Measurements from ENCODE around the gene IL34.
A peak's percentile ranks its signal among the peaks of the same experiment; 100 is the strongest.

The IL34 gene

GRCh38 chr16:70689970-70690891 is 43.9 kb downstream of the IL34 start:
- Histone ChIP-seq H3K4me3 (ENCODE audit: low read depth, low read length) (no peak overlapping the region), H3K79me2 (peaks cover 1% of the 10 kb centered on the region), H2AFZ (no peak overlapping the region), H3K27ac (no peak overlapping the region), H3K9ac (no peak overlapping the region), H3K4me2 (ENCODE audit: low read length) (no peak overlapping the region), H3K4me1 (peaks cover 24% of the 10 kb centered on the region), H3K27me3 (ENCODE audit: control insufficient read depth, insufficient read depth, low read length) (no peaks in the 10 kb centered on the region), H3K36me3 (ENCODE audit: control insufficient read depth, insufficient read depth, low read length) (no peaks in the 10 kb centered on the region), H3K9me3 (ENCODE audit: control insufficient read depth, low read length) (no peaks in the 10 kb centered on the region)
- TF ChIP-seq CTCF (IDR thresholded peaks at IDR 0.05), result no peak

GRCh38 chr16:70691223-70692129 is 45.1 kb downstream of the IL34 start:
- Histone ChIP-seq H3K9ac (no peak overlapping the region), H3K4me1 (peaks cover 22% of the 10 kb centered on the region)
- TF ChIP-seq CTCF (IDR thresholded peaks at IDR 0.05), result no peak

GRCh38 chr16:70692130-70692872 is 45.9 kb downstream of the IL34 start:
- H3K27me3 ChIP-seq (ENCODE audit: control insufficient read depth, insufficient read depth, low read length), result no peaks in the 10 kb centered on the region
- TF ChIP-seq CTCF (IDR thresholded peaks at IDR 0.05), result no peak
- peak overlapping the region; percentile 84 for H3K27ac ChIP-seq
- H3K4me3 ChIP-seq (ENCODE audit: low read depth, low read length), result no peak overlapping the region
- H3K4me1 ChIP-seq, result peaks cover 14% of the 10 kb centered on the region
- no peaks in the 10 kb centered on the region for H3K79me2 ChIP-seq
- H3K36me3 ChIP-seq (ENCODE audit: control insufficient read depth, insufficient read depth, low read length), result no peaks in the 10 kb centered on the region
- peak overlapping the region; percentile 62 for H2AFZ ChIP-seq
- H3K9ac ChIP-seq, result no peak overlapping the region
- H3K4me2 ChIP-seq (ENCODE audit: low read length), result no peak overlapping the region
- H3K9me3 ChIP-seq (ENCODE audit: control insufficient read depth, low read length), result no peaks in the 10 kb centered on the region

More at GRCh38 chr16:70691223-70692129, 45.1 kb downstream of the IL34 start:
- Histone ChIP-seq H3K27ac (peak overlapping the region; percentile 84), H3K4me2 (ENCODE audit: low read length) (no peak overlapping the region), H3K27me3 (ENCODE audit: control insufficient read depth, insufficient read depth, low read length) (no peaks in the 10 kb centered on the region), H3K9me3 (ENCODE audit: control insufficient read depth, low read length) (no peaks in the 10 kb centered on the region), H3K4me3 (ENCODE audit: low read depth, low read length) (no peak overlapping the region), H3K79me2 (no peaks in the 10 kb centered on the region), H2AFZ (peak overlapping the region; percentile 62), H3K36me3 (ENCODE audit: control insufficient read depth, insufficient read depth, low read length) (no peaks in the 10 kb centered on the region)

GRCh38 chr16:70692873-70693671 is 46.7 kb downstream of the IL34 start:
- no peak overlapping the region for H2AFZ ChIP-seq
- peak overlapping the region; percentile 84 for H3K27ac ChIP-seq
- no peak overlapping the region for H3K4me3 ChIP-seq (ENCODE audit: low read depth, low read length)
- no peaks in the 10 kb centered on the region for H3K27me3 ChIP-seq (ENCODE audit: control insufficient read depth, insufficient read depth, low read length)
- no peak for TF ChIP-seq CTCF (IDR thresholded peaks at IDR 0.05)
- no peaks in the 10 kb centered on the region for H3K9me3 ChIP-seq (ENCODE audit: control insufficient read depth, low read length)
- H3K4me2 ChIP-seq (ENCODE audit: low read length), result no peak overlapping the region
- peaks cover 11% of the 10 kb centered on the region for H3K4me1 ChIP-seq
- H3K36me3 ChIP-seq (ENCODE audit: control insufficient read depth, insufficient read depth, low read length), result no peaks in the 10 kb centered on the region
- H3K9ac ChIP-seq, result no peak overlapping the region
- H3K79me2 ChIP-seq, result no peaks in the 10 kb centered on the region

Data from parathyroid adenoma (tissue), 2 donors.